Stimulated activated CD8-positive, alpha-beta memory T cell treated with anti-CD3 and anti-CD28 coated beads, Interleukin-12 subunit alpha, Interleukin-12 subunit beta, amount 100 ng/mL, for 1 hour (primary cell): ENCODE data around the gene ZCCHC7.

ENCODE experiments used
- DNase-seq: peaks from one replicate; pipeline ENCODE4 v3.0.0-alpha.2; 2020; ENCODE audit warnings: low read depth

The ZCCHC7 gene

GRCh38 chr9:37336150-37336549 lies 215.8 kb downstream of the ZCCHC7 start:
- no peak for DNase-seq

GRCh38 chr9:37337301-37337890 lies 217.0 kb downstream of the ZCCHC7 start:
- DNase-seq: no peak

- no peak for DNase-seq
Measured at GRCh38 chr9:37338218-37338617, 217.8 kb downstream of the ZCCHC7 start.

GRCh38 chr9:37339923-37340322 lies 219.5 kb downstream of the ZCCHC7 start:
- DNase-seq: no peak

- DNase-seq: no peak
Measured at GRCh38 chr9:37340961-37341360, 220.6 kb downstream of the ZCCHC7 start.

GRCh38 chr9:37341704-37342103 lies 221.3 kb downstream of the ZCCHC7 start:
- DNase-seq: no peak

GRCh38 chr9:37342493-37342892 lies 222.1 kb downstream of the ZCCHC7 start:
- no peak for DNase-seq

- DNase-seq: no peak
Measured at GRCh38 chr9:37342895-37343294, 222.5 kb downstream of the ZCCHC7 start.

GRCh38 chr9:37343724-37344123 lies 223.3 kb downstream of the ZCCHC7 start:
- DNase-seq: no peak

- no peak for DNase-seq
Measured at GRCh38 chr9:37345038-37345437, 224.7 kb downstream of the ZCCHC7 start.

- no peak for DNase-seq
Measured at GRCh38 chr9:37348917-37349316, 228.5 kb downstream of the ZCCHC7 start.

- DNase-seq: no peak
Measured at GRCh38 chr9:37350486-37351190, 230.3 kb downstream of the ZCCHC7 start.

- no peak for DNase-seq
Measured at GRCh38 chr9:37353791-37354190, 233.4 kb downstream of the ZCCHC7 start.

GRCh38 chr9:37362430-37362829 lies 242.1 kb downstream of the ZCCHC7 start:
- no peak for DNase-seq

GRCh38 chr9:37363124-37363523 lies 242.8 kb downstream of the ZCCHC7 start:
- DNase-seq: no peak

- no peak for DNase-seq
Measured at GRCh38 chr9:37364136-37364535, 243.8 kb downstream of the ZCCHC7 start.

GRCh38 chr9:37364751-37365360 lies 244.5 kb downstream of the ZCCHC7 start:
- DNase-seq: no peak

GRCh38 chr9:37369671-37370070 lies 249.3 kb downstream of the ZCCHC7 start:
- DNase-seq: no peak

GRCh38 chr9:37370282-37370681 lies 249.9 kb downstream of the ZCCHC7 start:
- DNase-seq: no peak

- no peak for DNase-seq
Measured at GRCh38 chr9:37370968-37371563, 250.7 kb downstream of the ZCCHC7 start.

- no peak for DNase-seq
Measured at GRCh38 chr9:37371565-37372464, 251.4 kb downstream of the ZCCHC7 start.

GRCh38 chr9:37372839-37373238 lies 252.5 kb downstream of the ZCCHC7 start:
- no peak for DNase-seq
